ENCODE measurements around the gene CDH4.

- TF ChIP-seq, protein P1, sequence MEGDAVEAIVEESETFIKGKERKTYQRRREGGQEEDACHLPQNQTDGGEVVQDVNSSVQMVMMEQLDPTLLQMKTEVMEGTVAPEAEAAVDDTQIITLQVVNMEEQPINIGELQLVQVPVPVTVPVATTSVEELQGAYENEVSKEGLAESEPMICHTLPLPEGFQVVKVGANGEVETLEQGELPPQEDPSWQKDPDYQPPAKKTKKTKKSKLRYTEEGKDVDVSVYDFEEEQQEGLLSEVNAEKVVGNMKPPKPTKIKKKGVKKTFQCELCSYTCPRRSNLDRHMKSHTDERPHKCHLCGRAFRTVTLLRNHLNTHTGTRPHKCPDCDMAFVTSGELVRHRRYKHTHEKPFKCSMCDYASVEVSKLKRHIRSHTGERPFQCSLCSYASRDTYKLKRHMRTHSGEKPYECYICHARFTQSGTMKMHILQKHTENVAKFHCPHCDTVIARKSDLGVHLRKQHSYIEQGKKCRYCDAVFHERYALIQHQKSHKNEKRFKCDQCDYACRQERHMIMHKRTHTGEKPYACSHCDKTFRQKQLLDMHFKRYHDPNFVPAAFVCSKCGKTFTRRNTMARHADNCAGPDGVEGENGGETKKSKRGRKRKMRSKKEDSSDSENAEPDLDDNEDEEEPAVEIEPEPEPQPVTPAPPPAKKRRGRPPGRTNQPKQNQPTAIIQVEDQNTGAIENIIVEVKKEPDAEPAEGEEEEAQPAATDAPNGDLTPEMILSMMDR (IDR thresholded peaks at IDR 0.05; ENCODE audit: borderline replicate concordance, extremely low read depth, low read length, poor library complexity, severe bottlenecking) = no peak
- TF ChIP-seq EZH2 (IDR thresholded peaks at IDR 0.05; ENCODE audit: borderline replicate concordance, low read depth, low read length, severe bottlenecking) = no peak
Observed at GRCh38 chr20:61482056-61482887, 230.2 kb downstream of the CDH4 start.
